SK-N-MC (cell line): Measurements from ENCODE around the gene SARDH.

Source experiments
- EZH2 ChIP-seq: fragments of 200-600 bp; sonication (generic); IDR thresholded peaks from one replicate; pipeline ENCODE4 v1.6.1; 2017; ENCODE audit warnings: antibody characterized with exemption
- POLR2AphosphoS5 ChIP-seq: IDR thresholded peaks from 2 replicates; pipeline ENCODE4 v1.6.1; 2012; ENCODE audit warnings: mild to moderate bottlenecking, low read depth, low read length, borderline replicate concordance

DNA sequence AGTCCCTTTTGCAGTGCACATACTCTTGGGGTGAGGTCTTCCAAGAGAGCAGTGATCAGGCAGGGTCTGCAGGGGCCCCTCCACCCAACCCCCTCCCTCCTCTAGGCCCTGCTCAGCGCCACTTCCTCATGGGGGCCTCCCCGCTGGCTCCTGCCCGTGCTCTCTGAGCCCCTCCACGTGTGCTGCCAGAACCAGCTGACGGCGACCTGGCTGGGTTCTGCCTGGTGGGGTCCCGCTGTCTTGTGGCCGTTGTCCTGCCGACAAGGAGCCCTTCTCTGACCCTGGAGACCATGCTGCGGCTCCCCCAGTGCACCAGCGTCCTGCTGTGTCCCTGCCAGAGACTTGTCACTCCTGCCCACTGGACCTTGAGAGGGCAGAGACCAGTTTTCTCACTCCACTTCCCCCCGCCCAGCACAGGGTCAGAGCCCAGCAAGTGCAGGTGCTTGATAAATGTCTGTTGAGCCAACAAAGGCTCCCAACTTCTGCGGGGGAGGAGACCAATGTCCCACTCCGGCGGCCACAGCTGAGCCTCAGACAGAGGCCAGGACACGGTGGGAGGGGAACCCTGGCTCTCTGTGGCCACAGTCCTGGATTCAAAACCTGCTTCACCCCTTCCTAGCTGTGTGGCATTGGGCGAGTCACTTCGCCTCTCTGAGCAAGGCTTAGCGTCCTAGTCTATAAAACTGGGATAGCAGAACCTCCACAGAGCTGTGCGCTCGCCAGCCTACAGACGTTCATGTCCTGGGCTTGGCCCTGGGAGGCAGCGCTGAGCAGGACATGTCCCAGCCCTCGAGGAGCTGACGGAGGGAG is 24.8 kb downstream of the SARDH start:
- TF ChIP-seq POLR2AphosphoS5: no peak
- no peak for TF ChIP-seq EZH2
